ENCODE results near the gene DLG1.

Gene DLG1

DNA sequence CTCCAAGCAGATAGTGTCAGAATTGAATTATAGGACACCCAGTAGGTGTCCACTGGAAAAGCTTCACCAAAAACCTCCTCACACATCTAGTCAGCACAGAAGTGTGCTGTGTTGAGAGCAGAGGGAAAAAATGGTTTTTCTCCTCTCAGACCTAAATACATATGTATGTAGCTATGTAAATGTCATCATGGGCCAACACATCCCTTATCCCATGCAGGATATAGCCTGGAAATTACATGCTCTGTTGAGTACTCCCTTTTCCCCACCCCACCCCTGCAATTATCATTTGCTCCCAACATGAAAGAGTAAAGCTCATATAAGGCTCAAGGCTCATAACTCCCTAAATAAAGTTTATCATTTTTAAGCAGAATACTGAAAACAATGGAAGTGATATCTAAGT lies 35.7 kb downstream of the DLG1 start:
- H3K4me3 ChIP-seq (ENCODE audit: low read depth, low read length): no peak overlapping the region
- TF ChIP-seq, protein P1, sequence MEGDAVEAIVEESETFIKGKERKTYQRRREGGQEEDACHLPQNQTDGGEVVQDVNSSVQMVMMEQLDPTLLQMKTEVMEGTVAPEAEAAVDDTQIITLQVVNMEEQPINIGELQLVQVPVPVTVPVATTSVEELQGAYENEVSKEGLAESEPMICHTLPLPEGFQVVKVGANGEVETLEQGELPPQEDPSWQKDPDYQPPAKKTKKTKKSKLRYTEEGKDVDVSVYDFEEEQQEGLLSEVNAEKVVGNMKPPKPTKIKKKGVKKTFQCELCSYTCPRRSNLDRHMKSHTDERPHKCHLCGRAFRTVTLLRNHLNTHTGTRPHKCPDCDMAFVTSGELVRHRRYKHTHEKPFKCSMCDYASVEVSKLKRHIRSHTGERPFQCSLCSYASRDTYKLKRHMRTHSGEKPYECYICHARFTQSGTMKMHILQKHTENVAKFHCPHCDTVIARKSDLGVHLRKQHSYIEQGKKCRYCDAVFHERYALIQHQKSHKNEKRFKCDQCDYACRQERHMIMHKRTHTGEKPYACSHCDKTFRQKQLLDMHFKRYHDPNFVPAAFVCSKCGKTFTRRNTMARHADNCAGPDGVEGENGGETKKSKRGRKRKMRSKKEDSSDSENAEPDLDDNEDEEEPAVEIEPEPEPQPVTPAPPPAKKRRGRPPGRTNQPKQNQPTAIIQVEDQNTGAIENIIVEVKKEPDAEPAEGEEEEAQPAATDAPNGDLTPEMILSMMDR (IDR thresholded peaks at IDR 0.05; ENCODE audit: low read depth, low read length, missing control alignments): no peak
- DNase-seq (ENCODE audit: low read depth): no peak

DNA sequence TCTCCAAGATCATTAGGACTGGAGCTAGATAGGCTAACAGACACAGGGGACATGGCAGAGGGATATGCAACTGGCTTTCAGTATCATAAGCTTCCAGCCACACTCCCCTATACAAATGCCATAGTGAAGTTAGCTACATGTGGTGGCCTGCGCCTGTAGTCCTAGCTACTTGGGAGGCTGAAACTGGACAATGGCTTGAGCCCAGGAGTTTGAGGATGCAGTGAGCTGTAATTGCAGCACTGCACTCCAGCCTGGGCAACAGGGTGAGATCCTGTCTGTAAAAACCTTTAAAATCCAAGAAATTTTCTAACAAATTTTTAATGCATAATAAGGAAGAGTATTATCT lies 37.3 kb downstream of the DLG1 start:
- no peak for DNase-seq (ENCODE audit: low read depth)
- H3K4me3 ChIP-seq (ENCODE audit: low read depth, low read length): no peak overlapping the region
- TF ChIP-seq, protein P1 (IDR thresholded peaks at IDR 0.05; ENCODE audit: low read depth, low read length, missing control alignments): no peak

DNA sequence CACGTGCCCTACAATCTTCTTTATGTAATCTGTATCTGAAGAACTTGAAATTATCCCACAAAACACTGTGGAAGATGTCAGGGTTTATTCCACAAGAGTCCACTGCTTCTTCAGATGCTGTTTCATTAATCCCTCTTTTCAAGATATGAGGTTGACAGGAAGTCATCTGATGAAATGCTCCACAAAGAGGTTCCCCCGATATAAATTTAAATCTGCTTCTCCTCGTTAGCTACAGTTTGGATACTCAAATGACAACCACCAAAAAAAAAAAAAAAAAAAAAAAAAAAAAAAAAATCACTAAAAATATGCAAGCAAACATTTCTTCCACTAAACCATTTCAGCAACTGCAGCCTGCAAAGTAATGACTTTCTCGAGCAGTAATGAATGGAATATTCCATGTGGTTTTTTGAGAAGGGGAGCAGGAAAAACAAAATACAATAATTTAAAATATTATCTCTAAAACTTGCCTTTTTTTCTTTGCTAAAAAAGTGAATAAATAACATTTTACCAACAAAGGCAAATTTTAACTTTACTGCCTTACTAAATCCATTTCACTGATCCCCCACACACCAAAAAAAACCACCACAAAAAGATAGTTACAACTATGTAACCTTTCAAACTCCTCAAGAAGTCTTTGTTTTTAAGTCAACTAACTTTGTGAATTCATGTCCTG lies 37.8 kb downstream of the DLG1 start:
- no peak for DNase-seq (ENCODE audit: low read depth)
- TF ChIP-seq, protein P1 (IDR thresholded peaks at IDR 0.05; ENCODE audit: low read depth, low read length, missing control alignments): no peak
- H3K4me3 ChIP-seq (ENCODE audit: low read depth, low read length): no peak overlapping the region

DNA sequence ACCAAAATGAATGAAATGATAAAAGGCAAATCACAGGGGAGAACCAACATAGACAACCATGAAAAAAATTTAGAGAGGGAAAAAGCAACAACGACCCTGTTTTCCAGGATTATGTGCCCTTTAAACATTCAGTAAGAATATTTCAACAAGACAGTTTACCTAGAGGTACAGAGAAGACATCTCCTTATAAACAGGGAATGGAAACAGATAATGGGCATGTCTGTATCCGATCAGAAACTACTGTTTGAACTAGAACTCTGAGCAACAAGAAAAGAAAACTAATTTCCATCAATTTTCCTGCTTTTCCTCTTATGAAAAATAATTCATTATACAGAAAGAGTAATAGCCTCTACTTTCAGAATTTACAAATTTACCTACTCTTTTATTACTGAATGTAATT lies 39.3 kb downstream of the DLG1 start:
- TF ChIP-seq, protein P1 (IDR thresholded peaks at IDR 0.05; ENCODE audit: low read depth, low read length, missing control alignments): no peak
- H3K4me3 ChIP-seq (ENCODE audit: low read depth, low read length): no peak overlapping the region
- DNase-seq (ENCODE audit: low read depth): no peak

DNA sequence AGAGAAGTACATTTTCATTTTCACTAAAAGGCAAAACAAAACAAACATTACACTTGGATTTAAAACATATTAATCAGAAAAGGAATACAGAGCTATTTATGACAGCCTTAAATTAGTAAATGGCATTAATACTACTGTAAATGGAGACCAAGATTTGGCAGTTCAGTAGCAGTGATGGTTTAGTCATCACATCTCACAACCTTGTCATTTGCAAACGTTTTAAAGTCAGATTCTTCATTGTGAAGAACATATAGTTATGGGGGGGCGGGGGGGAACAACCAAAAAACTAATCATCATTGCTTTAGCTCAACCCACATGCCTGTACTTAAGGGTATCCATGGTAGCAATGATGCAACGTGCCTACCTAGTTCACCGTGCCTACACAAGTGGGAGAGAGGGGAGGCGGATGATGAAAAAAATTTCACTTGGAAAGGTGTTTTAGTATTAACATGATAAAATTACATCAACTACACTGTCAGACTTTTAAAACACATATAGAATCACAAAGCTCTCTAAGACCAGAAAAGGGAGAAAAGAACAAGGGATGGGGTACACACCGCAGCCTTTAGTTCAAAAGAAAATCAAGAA lies 40.1 kb downstream of the DLG1 start:
- no peak for DNase-seq (ENCODE audit: low read depth)
- TF ChIP-seq, protein P1 (IDR thresholded peaks at IDR 0.05; ENCODE audit: low read depth, low read length, missing control alignments): no peak
- H3K4me3 ChIP-seq (ENCODE audit: low read depth, low read length): no peak overlapping the region

DNA sequence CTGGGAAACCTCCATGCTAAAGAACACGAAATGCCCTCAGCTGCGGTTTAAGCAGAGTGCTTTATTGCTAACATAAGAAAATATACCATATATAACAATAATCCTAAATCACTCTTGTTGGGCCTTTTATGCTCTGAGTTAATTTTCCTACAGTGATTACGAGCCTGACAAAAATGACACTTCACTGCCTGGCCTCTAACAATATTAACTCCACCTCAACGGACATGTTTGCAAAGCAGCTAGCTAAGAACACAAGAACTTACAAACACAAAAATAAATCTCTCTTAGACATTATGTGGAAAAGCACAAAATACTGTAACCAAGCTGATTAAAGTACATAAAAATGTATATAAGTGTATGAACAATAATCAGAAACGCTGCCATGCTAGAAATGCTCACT lies 40.7 kb downstream of the DLG1 start:
- no peak for DNase-seq (ENCODE audit: low read depth)
- TF ChIP-seq, protein P1 (IDR thresholded peaks at IDR 0.05; ENCODE audit: low read depth, low read length, missing control alignments): no peak
- H3K4me3 ChIP-seq (ENCODE audit: low read depth, low read length): no peak overlapping the region

All from GM12864 (cell line).